HG03520 (cell line): ENCODE data around the gene DOK6.

Experiments
- ATAC-seq: cut with Tn5 transposase; IDR thresholded peaks from one replicate; pipeline ENCODE4 v1.9.1; 2021; ENCODE audit warnings: mild to moderate bottlenecking, moderate library complexity; ENCODE audit not compliant: unreplicated experiment

The DOK6 gene

GRCh38 chr18:69432847-69433246, 32.2 kb downstream of the DOK6 start:
- no peak for ATAC-seq

GRCh38 chr18:69435000-69435399, 34.3 kb downstream of the DOK6 start:
- no peak for ATAC-seq

- ATAC-seq: no peak
Observed at GRCh38 chr18:69444221-69444620, 43.5 kb downstream of the DOK6 start.

GRCh38 chr18:69447886-69448285, 47.2 kb downstream of the DOK6 start:
- ATAC-seq: no peak

- ATAC-seq: no peak
Observed at GRCh38 chr18:69455125-69455524, 54.4 kb downstream of the DOK6 start.

GRCh38 chr18:69469444-69469919, 68.8 kb downstream of the DOK6 start:
- no peak for ATAC-seq

- ATAC-seq: no peak
Observed at GRCh38 chr18:69480460-69480859, 79.8 kb downstream of the DOK6 start.

- no peak for ATAC-seq
Observed at GRCh38 chr18:69483574-69483973, 82.9 kb downstream of the DOK6 start.

- ATAC-seq: no peak
Observed at GRCh38 chr18:69484699-69485396, 84.2 kb downstream of the DOK6 start.

GRCh38 chr18:69487488-69488394, 87.1 kb downstream of the DOK6 start:
- ATAC-seq: no peak

- no peak for ATAC-seq
Observed at GRCh38 chr18:69490072-69490471, 89.4 kb downstream of the DOK6 start.

- no peak for ATAC-seq
Observed at GRCh38 chr18:69490813-69491212, 90.1 kb downstream of the DOK6 start.

- ATAC-seq: no peak
Observed at GRCh38 chr18:69491576-69491975, 90.9 kb downstream of the DOK6 start.

GRCh38 chr18:69492861-69493260, 92.2 kb downstream of the DOK6 start:
- no peak for ATAC-seq

GRCh38 chr18:69494841-69495240, 94.2 kb downstream of the DOK6 start:
- no peak for ATAC-seq

- ATAC-seq: no peak
Observed at GRCh38 chr18:69495338-69495737, 94.7 kb downstream of the DOK6 start.

- no peak for ATAC-seq
Observed at GRCh38 chr18:69495841-69496533, 95.3 kb downstream of the DOK6 start.

- ATAC-seq: no peak
Observed at GRCh38 chr18:69518989-69519388, 118.3 kb downstream of the DOK6 start.

- ATAC-seq: no peak
Observed at GRCh38 chr18:69523582-69523981, 122.9 kb downstream of the DOK6 start.

- no peak for ATAC-seq
Observed at GRCh38 chr18:69528435-69528834, 127.7 kb downstream of the DOK6 start.

GRCh38 chr18:69529151-69529550, 128.5 kb downstream of the DOK6 start:
- ATAC-seq: no peak
